Glutamatergic neuron (in vitro differentiated cells): ENCODE results near the gene ZNF530. TPM values are rescaled to one million over a fixed set of nuclear protein-coding genes. Genes with fewer than 3 reads are reported as not detected.

Experiments used
- DNase-seq: peaks from one replicate; pipeline ENCODE4 v3.0.0; 2022
- H3K27ac Mint-ChIP-seq: one replicate; pipeline ENCODE4 v1.8.0; 2020; ENCODE audit warnings: mild to moderate bottlenecking, mixed read lengths, inconsistent platforms; ENCODE audit not compliant: unreplicated experiment
- H3K27me3 Mint-ChIP-seq: one replicate; pipeline ENCODE4 v1.8.0; 2020; ENCODE audit warnings: mild to moderate bottlenecking, moderate library complexity, mixed read lengths, inconsistent platforms; ENCODE audit not compliant: unreplicated experiment
- H3K36me3 Mint-ChIP-seq: one replicate; pipeline ENCODE4 v1.8.0; 2020; ENCODE audit warnings: mild to moderate bottlenecking, mixed read lengths, inconsistent platforms; ENCODE audit not compliant: unreplicated experiment
- H3K4me1 Mint-ChIP-seq: one replicate; pipeline ENCODE4 v1.8.0; 2020; ENCODE audit warnings: mild to moderate bottlenecking, low read depth, mixed read lengths, inconsistent platforms; ENCODE audit not compliant: unreplicated experiment
- H3K4me3 Mint-ChIP-seq: one replicate; pipeline ENCODE4 v1.8.0; 2020; ENCODE audit warnings: mild to moderate bottlenecking, mixed read lengths, inconsistent platforms; ENCODE audit not compliant: unreplicated experiment
- H3K9me3 Mint-ChIP-seq: one replicate; pipeline ENCODE4 v1.8.0; 2020; ENCODE audit warnings: mild to moderate bottlenecking, moderate library complexity, mixed read lengths, inconsistent platforms; ENCODE audit not compliant: unreplicated experiment
- CTCF ChIP-seq: fragments of 200-600 bp; sonication (generic); IDR thresholded peaks from one replicate; pipeline ENCODE4 v1.5.0; 2021; ENCODE audit not compliant: partially characterized antibody, unreplicated experiment
- total RNA-seq: library from RNA; stranded (reverse); fragmentation: NEBNext Ultra II Directional; extraction: Animal tissue kit (Norgen Biotek cat#: 25700); gene quantifications from one replicate; pipeline ENCODE4 v1.2.1, GENCODE V29; 2021; ENCODE audit not compliant: unreplicated experiment

The ZNF530 gene
- total RNA-seq, 1 donor from 2014 or later: 4.6 TPM

- Mint-ChIP-seq H3K27me3 (peaks cover 12% of the 10 kb centered on the region), H3K9me3 (peaks cover 20% of the 10 kb centered on the region), H3K36me3 (peaks cover 44% of the 10 kb centered on the region)
Measured at GRCh38 chr19:57583521-57584416, 15.9 kb upstream of the ZNF530 start, which contains the start of gene ZIK1. TSS of gene ZIK1 (plus strand) at chr19:57584145. CDS start at chr19:57584357, 212 bp downstream.

DNA sequence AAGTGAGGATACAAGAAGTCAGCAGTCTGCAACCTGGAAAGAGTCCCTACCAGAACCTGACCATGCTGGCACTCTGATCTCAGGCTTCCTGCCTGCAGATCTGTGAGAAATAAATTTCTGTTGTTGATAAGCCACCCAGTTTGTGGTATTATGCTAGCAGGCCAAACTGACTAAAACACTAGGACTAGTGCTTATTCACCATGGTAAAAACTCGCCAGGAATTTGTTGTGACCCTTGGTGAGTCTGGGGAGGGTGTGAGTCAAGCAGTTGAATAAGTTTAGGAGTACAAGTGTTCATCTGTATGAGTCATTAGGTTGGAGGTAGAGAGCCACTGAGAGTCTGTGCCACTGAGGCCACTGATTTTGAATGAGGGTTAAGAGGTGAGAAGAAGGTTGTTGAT is 12.2 kb upstream of the ZNF530 start:
- peaks cover 12% of the 10 kb centered on the region for H3K27me3 Mint-ChIP-seq
- H3K4me1 Mint-ChIP-seq: peaks cover 6% of the 10 kb centered on the region
- no peak overlapping the region for H3K4me3 Mint-ChIP-seq
- H3K36me3 Mint-ChIP-seq: peaks cover 81% of the 10 kb centered on the region
- no peak for DNase-seq
- H3K27ac Mint-ChIP-seq: no peak overlapping the region
- no peak for TF ChIP-seq CTCF
- peaks cover 18% of the 10 kb centered on the region for H3K9me3 Mint-ChIP-seq

More at GRCh38 chr19:57583521-57584416, 15.9 kb upstream of the ZNF530 start, which contains the start of gene ZIK1:
- H3K4me1 Mint-ChIP-seq: peaks cover 6% of the 10 kb centered on the region
- peak within 1 kb of the TSS; percentile 99 for H3K4me3 Mint-ChIP-seq
- peak within 1 kb of the TSS; percentile 97 for H3K27ac Mint-ChIP-seq
- TF ChIP-seq CTCF: no peak
- peak; percentile 94 for DNase-seq

- no peak for TF ChIP-seq CTCF
- Mint-ChIP-seq H3K36me3 (peaks cover 19% of the 10 kb centered on the region), H3K4me1 (peaks cover 4% of the 10 kb centered on the region), H3K9me3 (peaks cover 10% of the 10 kb centered on the region), H3K27ac (peak overlapping the region; percentile 31), H3K4me3 (peak overlapping the region; percentile 84), H3K27me3 (peaks cover 7% of the 10 kb centered on the region)
- no peak for DNase-seq
Measured at GRCh38 chr19:57599377-57599760, 316 bp upstream of the ZNF530 start.

DNA sequence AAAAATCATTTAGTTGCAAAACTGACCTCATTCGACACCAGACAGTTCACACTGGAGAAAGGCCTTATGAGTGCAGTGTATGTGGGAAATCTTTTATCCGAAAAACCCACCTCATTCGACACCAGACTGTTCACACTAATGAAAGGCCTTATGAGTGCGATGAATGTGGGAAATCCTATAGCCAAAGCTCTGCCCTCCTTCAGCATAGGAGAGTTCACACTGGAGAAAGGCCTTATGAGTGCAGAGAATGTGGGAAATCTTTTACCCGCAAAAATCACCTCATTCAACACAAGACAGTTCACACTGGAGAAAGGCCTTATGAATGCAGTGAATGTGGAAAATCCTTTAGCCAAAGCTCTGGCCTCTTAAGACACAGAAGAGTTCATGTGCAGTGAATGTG is 7.2 kb downstream of the ZNF530 start:
- no peak overlapping the region for H3K27ac Mint-ChIP-seq
- peaks cover 19% of the 10 kb centered on the region for H3K36me3 Mint-ChIP-seq
- no peak overlapping the region for H3K4me3 Mint-ChIP-seq
- DNase-seq: no peak
- H3K9me3 Mint-ChIP-seq: peaks cover 1% of the 10 kb centered on the region
- H3K4me1 Mint-ChIP-seq: peaks cover 6% of the 10 kb centered on the region
- no peak for TF ChIP-seq CTCF
- H3K27me3 Mint-ChIP-seq: peaks cover 3% of the 10 kb centered on the region

DNA sequence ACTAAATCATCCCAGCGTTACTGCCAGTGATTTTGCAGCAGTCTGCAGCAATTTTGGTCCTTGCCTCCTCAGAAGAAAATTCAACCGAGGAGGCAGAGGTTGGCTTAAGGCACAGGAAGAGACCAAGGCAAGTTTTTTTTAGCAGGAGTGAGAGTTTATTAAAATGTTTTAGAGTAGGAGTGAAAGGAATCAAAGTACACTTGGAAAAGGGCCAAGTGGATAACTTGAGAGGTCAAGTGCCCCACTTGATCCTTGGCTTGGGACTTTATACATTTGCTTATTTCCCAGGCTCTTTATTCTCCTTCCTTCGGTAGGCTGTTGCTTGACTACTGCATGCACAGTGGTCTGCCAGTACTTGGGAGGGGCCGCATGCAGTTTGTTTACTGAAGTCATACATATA is 11.4 kb downstream of the ZNF530 start:
- H3K9me3 Mint-ChIP-seq: peaks cover 18% of the 10 kb centered on the region
- no peak overlapping the region for H3K4me3 Mint-ChIP-seq
- no peak for TF ChIP-seq CTCF
- no peak for DNase-seq
- H3K4me1 Mint-ChIP-seq: peaks cover 11% of the 10 kb centered on the region
- peaks cover 6% of the 10 kb centered on the region for H3K27me3 Mint-ChIP-seq
- H3K36me3 Mint-ChIP-seq: peaks cover 17% of the 10 kb centered on the region
- H3K27ac Mint-ChIP-seq: peak overlapping the region; percentile 78
